Measurements from ENCODE around the gene PQBP1.
"Not testable (repeated sequence)": the region's sequence is repeated elsewhere in the genome, so short reads cannot be mapped to it uniquely, and the experiment has no call there.

Gene PQBP1

GRCh38 chrX:48897625-48898306 is at the start of gene PQBP1, which contains the start of gene TIMM17B:
PQBP1 (plus strand) TSS chrX:48897930; CDS start chrX:48898510, 580 bp downstream.
TIMM17B (minus strand) TSS chrX:48897768; CDS start chrX:48897749, 19 bp downstream.
- DNase-seq (ENCODE audit: low read depth), result peak; percentile 90

GRCh38 chrX:48848847-48849246 is 48.9 kb upstream of the PQBP1 start:
- DNase-seq (ENCODE audit: low read depth), result no peak

GRCh38 chrX:48852857-48853256 is 44.9 kb upstream of the PQBP1 start:
- DNase-seq (ENCODE audit: low read depth), result no peak

- not testable (repeated sequence) for DNase-seq (ENCODE audit: low read depth)
These were observed 44.2 kb upstream of the PQBP1 start for GRCh38 chrX:48853494-48853893.

GRCh38 chrX:48854121-48854804 is 43.5 kb upstream of the PQBP1 start:
- DNase-seq (ENCODE audit: low read depth), result not testable (repeated sequence)

- DNase-seq (ENCODE audit: low read depth), result no peak
These were observed 42.8 kb upstream of the PQBP1 start for GRCh38 chrX:48854898-48855297.

GRCh38 chrX:48864210-48864609 is 33.5 kb upstream of the PQBP1 start:
- peak; percentile 15 for DNase-seq (ENCODE audit: low read depth)

GRCh38 chrX:48872017-48872416 is 25.7 kb upstream of the PQBP1 start:
- not testable (repeated sequence) for DNase-seq (ENCODE audit: low read depth)

- not testable (repeated sequence) for DNase-seq (ENCODE audit: low read depth)
These were observed 20.8 kb upstream of the PQBP1 start for GRCh38 chrX:48876944-48877343.

- no peak for DNase-seq (ENCODE audit: low read depth)
These were observed 14.0 kb upstream of the PQBP1 start for GRCh38 chrX:48883729-48884128.

GRCh38 chrX:48886586-48886985 is 11.1 kb upstream of the PQBP1 start:
- not testable (repeated sequence) for DNase-seq (ENCODE audit: low read depth)

GRCh38 chrX:48890296-48890925 is 7.3 kb upstream of the PQBP1 start:
- DNase-seq (ENCODE audit: low read depth), result no peak

- DNase-seq (ENCODE audit: low read depth), result no peak
These were observed 6.8 kb upstream of the PQBP1 start for GRCh38 chrX:48890934-48891401.

GRCh38 chrX:48891402-48892288 is 6.1 kb upstream of the PQBP1 start:
- peak; percentile 50 for DNase-seq (ENCODE audit: low read depth)

- no peak for DNase-seq (ENCODE audit: low read depth)
These were observed 4.8 kb upstream of the PQBP1 start for GRCh38 chrX:48892896-48893295.

- DNase-seq (ENCODE audit: low read depth), result no peak
These were observed 4.0 kb upstream of the PQBP1 start for GRCh38 chrX:48893556-48894348.

- DNase-seq (ENCODE audit: low read depth), result no peak
These were observed 2.8 kb upstream of the PQBP1 start for GRCh38 chrX:48894891-48895290.

GRCh38 chrX:48896611-48897011 is 1.1 kb upstream of the PQBP1 start:
- no peak for DNase-seq (ENCODE audit: low read depth)

- no peak for DNase-seq (ENCODE audit: low read depth)
These were observed 539 bp upstream of the PQBP1 start for GRCh38 chrX:48897157-48897624.

GRCh38 chrX:48899078-48899410 is 1.3 kb downstream of the PQBP1 start:
- DNase-seq (ENCODE audit: low read depth), result no peak

- no peak for DNase-seq (ENCODE audit: low read depth)
These were observed 3.3 kb downstream of the PQBP1 start for GRCh38 chrX:48901069-48901468.

Data from GM04503 (cell line).